GM18511 (cell line): ENCODE measurements around the gene GLYATL2.

ENCODE experiments used
- ATAC-seq: cut with Tn5 transposase; IDR thresholded peaks from one replicate; pipeline ENCODE4 v1.9.1; 2021; ENCODE audit warnings: mild to moderate bottlenecking, moderate library complexity; ENCODE audit not compliant: unreplicated experiment

GLYATL2 gene

GRCh38 chr11:58844361-58845005, at the start of gene GLYATL2:
Gene GLYATL2 (minus strand): TSS chr11:58844704. CDS start chr11:58839612, 5,092 bp downstream.
- no peak for ATAC-seq

- ATAC-seq = no peak
Observed at GRCh38 chr11:58893899-58894298, 49.4 kb upstream of the GLYATL2 start.

DNA sequence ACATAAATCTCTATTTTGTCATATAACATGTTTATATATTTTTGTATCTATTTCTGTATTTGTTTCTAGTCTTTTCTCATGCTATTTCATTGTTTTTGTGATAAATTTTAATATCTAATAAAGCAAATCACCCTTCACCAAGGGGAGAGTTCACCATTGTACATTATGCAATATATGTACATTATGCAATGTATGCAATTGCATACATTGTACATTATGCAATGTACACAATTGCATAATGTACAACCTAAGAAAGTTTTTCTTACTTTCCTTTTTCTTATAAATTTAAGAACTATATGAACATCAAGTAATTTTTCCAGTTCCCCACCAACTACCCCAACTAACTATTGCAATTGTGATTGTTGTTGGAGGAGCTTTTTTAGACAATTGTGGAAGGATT, 44.1 kb upstream of the GLYATL2 start:
- ATAC-seq = no peak

- no peak for ATAC-seq
Observed at GRCh38 chr11:58887452-58887851, 42.9 kb upstream of the GLYATL2 start.

- ATAC-seq = no peak
Observed at GRCh38 chr11:58880625-58881024, 36.1 kb upstream of the GLYATL2 start.

DNA sequence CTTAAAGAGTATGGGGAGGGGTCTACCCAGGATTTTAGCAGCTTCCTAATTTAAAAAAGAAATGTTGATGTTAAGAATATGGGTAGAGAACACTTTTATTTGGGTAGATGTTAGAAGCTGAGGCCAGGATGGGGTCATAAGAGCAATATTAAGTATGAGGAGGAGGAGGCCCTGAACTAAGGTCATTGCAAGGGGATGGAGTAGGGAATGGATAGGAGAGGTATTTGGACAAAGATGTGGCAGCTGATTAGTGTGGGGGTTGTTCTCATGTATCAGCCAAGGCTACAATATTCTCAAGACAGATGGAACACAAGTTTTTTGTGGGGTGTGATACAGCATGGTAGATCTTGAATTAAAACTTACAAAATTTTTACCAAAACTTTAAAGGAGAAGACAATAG, 35.7 kb upstream of the GLYATL2 start:
- ATAC-seq = no peak

DNA sequence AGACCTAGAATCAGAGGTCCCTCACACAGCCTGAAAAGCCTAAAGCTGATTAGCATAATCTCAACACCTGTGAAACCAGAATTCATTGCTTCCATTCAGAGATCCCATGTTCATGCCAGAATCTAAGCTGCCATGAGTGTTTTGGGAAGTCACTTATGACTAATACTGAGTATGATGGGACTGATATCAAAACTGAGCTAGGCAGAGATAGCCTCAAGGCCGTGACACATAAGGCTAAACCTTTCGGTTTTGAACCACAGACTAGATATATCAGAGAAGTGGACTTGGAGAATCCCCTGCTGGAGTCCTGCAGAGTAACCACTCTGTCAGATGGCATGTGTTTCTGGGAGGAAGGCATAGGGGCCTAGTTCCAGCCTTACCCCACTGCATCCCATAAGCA, 23.1 kb upstream of the GLYATL2 start:
- no peak for ATAC-seq

- ATAC-seq = no peak
Observed at GRCh38 chr11:58866788-58867187, 22.3 kb upstream of the GLYATL2 start.

DNA sequence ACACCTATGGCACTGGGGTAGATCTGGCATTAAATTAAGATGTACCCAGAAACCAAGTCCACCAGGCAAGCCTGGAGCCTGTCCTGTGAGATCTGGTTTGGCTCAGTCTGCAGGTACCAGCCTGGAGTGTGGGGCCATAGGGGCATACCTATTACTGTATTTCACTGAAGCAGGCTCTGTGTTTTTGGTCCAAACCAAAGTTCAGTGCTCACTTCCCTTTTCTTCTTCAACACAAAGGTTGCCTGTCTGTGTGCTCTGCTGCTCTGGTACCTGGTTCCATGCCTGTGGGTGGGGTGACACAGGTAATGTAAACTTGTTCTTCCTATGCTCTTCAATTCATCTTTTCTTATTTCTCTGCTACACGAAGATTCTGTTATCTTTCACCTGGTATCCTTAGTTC, 19.8 kb upstream of the GLYATL2 start:
- ATAC-seq = no peak

GRCh38 chr11:58863697-58864096, 19.2 kb upstream of the GLYATL2 start:
- ATAC-seq = no peak

DNA sequence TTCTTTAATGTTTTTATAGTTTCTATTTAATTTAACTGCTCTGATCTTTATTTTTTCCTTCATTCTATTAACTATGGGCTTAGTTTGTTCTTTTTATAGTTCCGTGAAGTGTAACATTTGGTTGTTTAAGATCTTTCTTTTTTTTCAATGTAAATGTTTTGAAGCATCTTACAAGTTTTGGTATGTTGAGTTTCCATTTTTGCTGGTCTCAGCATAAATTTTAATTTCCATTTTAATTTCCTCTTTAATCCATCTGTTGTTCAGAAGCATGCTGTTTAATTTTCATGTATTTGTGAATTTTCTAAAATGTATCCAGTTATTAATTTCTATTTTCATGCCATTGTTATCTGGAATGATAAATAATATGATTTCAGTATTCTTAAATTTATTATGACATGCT, 17.0 kb upstream of the GLYATL2 start:
- ATAC-seq = no peak

- no peak for ATAC-seq
Observed at GRCh38 chr11:58856806-58857205, 12.3 kb upstream of the GLYATL2 start.

- no peak for ATAC-seq
Observed at GRCh38 chr11:58845386-58845785, 882 bp upstream of the GLYATL2 start.

DNA sequence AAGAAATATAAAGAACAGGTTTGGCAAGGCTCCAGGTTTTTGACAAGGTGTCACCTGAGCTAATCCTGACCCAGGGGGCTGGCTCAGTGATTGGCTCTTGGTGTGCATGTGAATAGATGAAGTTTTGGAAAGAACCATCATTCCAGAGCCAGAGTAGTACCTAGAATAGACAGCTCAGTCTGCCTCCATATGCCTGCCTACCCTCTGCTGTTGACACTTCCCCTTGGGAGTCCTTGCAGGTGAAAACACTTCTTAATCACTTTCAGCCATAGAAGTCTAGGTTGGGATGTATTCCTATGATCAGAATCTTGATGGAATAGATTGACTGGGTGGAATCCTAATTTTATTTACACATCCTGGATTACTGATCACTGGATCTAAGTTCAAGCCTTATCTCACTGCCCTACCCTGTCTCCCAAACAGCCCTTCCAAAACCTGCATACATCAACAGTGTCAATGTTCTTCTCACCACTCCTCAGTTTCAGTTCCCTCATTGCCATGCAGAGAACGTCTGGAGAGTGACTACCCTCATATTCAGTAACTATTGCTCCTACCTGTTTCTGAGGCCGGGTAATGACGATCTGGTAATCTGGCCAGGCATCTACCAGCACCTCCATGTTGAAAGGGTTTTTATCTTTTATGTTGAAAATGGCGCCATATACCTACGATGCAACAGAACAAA, 6.7 kb downstream of the GLYATL2 start:
- ATAC-seq = no peak

DNA sequence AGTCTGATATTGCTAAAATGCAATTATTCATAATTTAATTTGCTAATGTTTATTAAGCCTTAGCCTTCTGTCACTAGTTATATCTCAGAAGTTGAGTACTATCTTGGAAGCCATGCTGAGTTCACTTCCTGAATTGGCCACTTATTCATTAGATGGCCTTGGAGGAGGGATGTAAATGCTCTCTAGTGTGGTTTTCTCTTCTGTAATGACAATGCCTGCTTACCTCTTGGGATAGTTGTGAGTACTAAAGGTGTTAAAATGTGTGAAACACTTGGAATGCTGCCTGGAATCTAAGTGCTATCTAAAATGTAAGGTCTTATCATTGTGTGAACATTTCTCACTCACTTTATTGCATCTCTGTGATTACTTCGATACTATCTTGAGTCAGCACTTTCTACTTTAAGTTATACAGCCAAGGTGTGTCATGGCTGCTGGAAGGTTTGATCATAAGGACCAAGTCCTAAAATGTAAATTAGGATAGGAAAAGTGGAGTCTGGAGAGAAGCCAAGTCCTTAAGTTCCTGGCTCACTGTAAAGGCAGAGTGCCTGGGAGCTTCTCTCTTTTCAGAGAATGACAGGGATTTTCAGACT, 12.4 kb downstream of the GLYATL2 start:
- no peak for ATAC-seq

DNA sequence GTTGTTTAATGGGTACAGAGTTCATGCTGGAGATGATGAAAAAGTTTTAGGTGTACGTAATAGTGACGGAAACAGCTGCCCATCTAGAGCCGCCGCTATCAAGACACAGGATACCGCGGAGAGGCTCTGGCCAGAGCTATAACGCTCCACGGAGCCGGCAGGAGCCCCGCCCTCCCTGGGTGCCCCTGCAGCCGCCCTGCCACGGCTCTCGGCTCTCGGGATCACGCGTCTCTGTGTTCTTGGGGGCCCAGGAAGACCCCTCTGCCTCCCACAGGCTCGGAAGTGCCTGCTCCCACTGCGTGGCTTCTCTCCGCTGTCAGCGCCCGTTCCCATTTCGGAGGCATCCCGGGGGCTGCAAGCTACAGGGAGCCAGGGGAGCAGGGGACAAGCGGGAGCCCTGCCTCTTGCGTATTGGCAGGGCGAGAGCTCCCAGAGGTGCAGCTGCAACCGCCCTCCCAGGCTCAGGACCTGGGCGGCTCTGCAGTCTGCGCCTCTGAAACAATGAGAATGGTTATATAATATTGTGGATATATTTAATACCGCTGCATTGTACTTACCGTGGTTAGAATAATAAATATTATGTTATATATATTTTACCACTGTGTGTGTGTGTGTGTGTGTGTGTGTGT, 13.7 kb downstream of the GLYATL2 start:
- no peak for ATAC-seq

DNA sequence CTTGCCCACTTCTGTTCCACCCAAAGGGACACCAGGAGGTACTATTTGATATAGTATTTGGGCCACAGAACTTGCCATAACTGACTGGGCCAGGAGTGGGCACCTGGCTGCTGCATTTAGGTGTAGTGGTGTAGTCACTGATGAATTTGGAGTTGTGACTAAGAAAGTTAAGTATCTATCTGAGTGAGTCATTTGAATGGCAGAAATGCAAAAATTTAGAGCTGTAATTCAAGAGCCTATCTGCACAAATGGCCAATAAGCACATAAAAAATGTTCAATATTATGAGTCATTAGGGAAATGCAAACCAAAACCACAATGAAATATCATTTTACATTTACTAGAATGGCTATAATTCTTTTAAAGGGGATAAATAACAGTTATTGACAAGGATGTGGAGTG, 14.7 kb downstream of the GLYATL2 start:
- no peak for ATAC-seq

DNA sequence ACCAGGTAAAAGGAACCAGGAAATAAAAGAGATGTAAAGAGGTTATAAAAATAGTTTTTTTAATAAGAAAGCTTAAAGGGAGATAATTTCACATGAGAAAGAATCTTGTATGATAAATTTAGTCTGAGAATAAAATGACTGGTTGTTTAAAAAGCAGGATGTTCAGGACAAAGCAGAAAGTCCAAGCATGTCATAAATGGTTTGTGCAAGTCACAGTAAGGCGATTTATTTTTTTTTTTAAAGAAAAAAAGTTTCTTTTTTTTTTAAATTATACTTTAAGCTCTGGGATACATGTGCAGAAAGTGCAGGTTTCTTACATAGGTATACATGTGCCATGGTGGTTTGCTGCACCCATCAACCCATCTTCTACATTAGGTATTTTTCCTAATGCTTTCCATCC, 30.8 kb downstream of the GLYATL2 start:
- no peak for ATAC-seq

- no peak for ATAC-seq
Observed at GRCh38 chr11:58811499-58811898, 33.0 kb downstream of the GLYATL2 start.

- ATAC-seq = no peak
Observed at GRCh38 chr11:58807343-58807742, 37.2 kb downstream of the GLYATL2 start.

- no peak for ATAC-seq
Observed at GRCh38 chr11:58805065-58805464, 39.4 kb downstream of the GLYATL2 start.

GRCh38 chr11:58801974-58802545, 42.4 kb downstream of the GLYATL2 start:
- ATAC-seq = no peak
